HG03097 (cell line): ENCODE data around the gene NDUFAF8.

ENCODE experiments used
- ATAC-seq: cut with Tn5 transposase; IDR thresholded peaks from one replicate; pipeline ENCODE4 v1.9.1; 2021; ENCODE audit not compliant: unreplicated experiment, low FRiP score

Gene NDUFAF8, protein sequence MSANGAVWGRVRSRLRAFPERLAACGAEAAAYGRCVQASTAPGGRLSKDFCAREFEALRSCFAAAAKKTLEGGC

DNA sequence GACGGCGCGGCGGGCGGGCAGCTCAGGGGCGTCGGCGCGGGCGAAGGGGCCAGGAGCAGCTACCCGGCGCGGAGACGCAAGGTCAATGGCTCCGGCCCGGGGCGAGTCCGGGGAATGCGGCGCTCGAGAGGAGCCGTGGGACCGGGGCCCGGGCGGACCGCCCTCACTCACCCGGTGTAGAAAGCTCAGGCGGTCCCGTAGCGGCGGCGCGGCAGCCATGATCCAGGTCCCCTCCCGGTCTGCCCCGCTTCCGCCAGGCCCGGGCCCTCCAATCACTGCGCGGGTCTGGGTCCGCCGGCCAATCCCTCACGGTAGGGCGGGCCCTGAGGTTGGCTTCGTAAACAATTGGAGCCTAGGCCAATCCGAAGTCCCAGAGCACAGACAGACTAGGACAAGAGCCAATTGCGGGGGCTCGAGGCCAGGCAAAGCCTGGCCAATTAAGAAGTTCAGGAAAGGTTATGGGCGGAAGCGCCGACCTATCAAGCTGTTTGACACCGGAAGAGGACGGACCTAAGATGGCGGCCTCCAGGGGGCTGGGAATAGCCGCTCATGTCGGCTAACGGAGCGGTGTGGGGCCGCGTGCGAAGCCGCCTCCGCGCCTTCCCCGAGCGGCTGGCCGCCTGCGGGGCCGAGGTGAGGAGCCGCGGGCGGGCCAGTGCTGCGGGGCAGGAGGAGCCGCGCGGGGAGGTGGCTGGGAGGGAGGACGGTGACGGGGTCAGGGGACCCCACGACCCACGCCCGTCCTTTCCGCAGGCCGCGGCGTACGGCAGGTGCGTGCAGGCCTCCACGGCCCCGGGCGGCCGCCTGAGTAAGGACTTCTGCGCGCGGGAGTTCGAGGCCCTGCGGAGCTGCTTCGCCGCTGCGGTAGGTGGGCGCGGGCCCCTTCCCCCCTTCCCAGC, at the start of gene NDUFAF8, which contains the start of gene TEPSIN:
Gene NDUFAF8, plus strand, starts transcription at position 504 of the 899 bp plus-strand sequence. Its CDS starts 46 bp downstream, at position 550.
Gene TEPSIN, minus strand, starts transcription at position 241 of the 899 bp plus-strand sequence. Its CDS starts 22 bp downstream, at position 219.
- ATAC-seq = peak; percentile 85

DNA sequence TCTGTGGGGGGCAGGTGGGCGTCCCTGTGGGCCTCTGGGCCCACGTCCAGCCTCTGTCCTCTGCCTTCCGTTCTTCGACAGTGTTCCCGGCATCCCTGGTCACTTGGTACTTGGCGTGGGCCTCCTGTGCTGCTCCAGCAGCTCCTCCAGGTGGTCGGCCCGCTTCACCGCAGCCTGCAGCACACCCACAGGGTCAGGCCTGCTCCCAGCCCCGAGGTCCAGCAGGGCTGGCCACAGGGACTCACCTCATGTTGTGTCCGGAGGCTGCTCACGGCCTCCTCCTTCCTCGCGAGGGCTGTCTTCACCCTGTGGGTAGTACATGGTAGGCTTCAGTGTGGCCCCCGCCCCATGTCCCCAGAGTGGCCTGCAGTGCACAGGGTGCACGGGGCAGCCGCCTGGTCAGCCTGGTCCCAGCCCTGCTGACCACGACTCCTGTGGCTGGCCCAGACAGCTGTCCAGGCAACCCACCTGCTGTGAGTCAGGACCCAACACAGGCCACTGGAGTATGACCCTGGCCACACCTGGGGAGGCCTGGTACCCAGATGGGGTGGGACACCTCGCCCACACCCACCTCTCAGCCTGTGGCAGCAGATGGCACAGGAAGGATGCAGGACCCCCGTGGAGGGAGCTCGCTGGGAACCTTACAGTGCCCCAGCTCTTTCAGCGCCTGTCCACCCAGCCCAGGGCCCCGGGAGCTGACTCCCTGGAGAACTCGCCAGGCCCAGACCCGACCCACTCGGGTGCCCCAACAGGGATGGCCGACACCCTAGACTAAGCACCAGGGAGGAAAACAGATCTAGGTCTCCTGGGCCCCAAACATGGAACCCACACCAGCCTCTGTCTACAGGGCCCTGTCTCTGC, 49.2 kb upstream of the NDUFAF8 start:
- no peak for ATAC-seq

DNA sequence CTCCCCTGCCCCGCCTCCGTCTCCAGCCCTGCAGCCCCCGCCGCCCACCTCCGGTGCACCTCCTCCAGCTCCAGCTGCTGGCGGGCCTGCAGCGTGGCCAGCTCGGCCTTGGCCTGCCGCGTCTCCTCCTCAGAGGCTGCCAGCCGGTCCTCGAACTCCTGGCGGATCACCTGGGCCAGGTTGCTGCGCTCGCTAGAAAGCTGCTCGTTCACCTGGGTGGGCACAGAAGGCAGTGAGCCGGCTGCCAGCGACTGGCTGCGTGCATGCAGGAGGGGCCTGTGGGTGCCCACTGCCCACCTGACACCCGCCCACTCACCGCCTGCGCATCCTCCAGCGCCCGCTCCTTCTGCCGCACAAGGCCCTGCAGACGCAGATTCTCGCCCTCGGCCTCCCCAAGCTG, 48.5 kb upstream of the NDUFAF8 start:
- ATAC-seq = no peak

DNA sequence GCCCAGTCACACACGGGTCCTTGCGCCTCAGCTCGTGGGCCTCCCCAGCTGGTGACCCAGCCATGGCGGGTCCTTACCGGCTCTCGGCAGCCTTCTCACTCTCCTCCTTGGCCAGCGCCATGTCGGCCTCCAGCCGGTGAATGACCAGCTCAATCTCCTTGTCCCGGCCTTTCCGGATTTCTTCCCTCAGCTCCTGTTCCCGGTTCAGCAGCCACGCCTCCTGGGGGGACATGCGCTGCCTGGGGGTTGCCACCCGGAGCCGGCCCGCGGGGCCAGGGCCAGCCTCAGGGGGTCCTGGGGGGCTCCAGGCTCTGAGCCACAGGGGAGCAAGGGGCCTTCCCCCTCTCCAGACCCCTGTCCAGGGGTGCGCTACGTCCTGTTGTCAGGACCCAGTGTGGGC, 48.0 kb upstream of the NDUFAF8 start:
- no peak for ATAC-seq

DNA sequence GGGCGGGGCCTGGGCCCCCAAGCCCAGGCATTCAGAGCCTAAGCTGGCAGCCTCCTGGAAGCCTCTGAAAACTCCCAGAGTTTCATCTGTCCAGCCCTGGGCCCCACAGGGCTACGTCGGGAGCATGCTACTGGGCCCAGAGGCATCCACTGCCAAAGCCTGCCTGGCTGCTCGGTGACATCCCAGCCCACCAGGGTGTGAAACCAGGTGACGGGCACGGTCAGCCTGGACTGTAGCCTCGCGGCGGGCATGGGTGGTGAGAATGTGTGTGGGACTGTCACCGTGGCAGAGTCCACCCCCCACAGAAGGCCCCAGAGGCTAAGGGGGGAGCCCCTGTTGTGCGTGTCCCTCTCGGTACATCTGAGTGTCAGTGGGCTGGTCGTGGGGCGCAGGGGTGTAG, 47.5 kb upstream of the NDUFAF8 start:
- ATAC-seq = no peak

DNA sequence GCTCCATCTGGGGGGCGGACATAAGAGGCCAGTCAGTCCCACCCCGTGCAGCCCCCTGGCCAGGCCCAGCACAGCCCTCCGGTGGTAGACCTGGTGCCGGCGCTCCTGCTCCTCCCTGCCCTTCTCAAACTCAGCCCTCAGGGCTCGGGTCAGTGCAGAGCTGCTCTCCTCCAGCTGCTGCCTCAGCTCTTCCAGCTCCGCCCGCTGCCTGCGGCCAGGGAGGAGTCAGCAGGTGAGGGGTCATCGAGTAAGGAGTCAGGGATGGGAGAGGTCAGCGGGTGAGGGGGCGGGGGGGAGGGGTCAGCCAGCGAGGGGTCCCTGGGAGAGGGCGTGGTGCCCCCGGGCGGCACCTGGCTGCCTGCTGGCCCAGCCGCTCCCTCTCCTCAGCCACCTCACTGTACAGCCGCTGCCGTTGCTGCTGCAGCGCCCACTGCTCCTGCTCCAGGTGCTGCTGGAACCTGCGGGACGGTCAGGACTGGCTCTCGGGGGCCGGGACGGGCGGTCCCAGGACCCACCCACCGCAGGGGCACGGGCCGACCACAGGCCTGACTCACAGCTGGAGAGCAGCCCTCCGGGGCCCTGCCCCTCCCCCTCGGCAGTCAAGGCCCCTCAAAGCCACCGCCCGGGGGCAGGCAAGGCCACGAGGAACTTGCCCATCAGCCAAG, 46.6 kb upstream of the NDUFAF8 start:
- ATAC-seq = no peak

DNA sequence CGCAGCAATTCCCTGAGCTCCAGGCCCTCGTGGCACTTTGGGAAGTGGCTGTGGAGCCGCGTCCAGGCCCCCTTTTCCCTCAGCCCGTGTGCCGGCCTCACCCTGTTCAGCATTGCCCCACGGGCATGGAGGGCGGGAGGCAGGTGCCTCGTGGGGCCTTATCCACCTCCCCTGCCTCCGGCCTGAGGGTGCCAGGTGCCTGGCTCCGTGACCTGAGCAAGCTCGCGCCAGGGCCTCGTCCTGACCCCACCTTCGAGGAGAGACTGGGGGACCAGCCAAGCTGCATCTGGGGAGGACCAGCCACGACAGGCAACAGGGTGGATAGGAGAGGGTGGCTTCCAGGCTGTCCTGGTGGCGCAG, 46.1 kb upstream of the NDUFAF8 start:
- no peak for ATAC-seq

DNA sequence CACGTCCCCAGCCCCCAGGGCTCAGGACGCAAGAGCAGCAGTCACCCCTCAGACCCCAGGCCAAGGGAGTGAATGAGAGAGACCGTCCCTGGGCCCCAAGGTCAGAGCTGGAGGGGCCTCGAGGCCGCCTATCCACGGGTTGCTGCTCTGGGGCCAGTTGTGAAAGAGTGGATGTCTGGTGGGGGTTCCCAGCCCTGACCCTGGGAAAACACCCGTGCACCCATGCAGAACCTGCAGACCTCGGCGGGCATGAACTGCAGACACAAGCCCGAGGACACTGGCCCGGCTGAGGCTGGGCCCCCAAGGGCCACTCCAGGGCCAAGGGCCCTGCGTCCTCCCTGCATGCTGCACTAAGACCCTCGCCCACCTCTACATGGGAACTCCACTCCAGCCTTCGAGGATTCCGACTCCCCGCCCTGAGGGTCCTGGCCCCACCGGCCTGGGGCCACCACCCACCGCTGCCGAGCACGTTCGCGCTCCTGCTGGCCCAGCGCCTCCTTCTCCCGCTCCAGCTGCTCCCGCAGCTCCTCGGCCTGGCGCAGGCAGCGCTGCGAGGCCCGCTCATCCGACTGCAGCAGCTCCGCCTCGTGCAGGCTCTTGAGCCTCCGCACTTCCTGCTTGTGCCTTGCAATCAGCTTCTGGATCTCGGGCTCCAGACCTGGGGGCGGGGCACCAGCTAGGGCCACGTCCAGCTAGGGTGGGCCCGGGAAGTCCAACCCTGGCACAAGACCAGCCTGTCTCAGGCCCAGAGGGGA, 45.5 kb upstream of the NDUFAF8 start:
- no peak for ATAC-seq

DNA sequence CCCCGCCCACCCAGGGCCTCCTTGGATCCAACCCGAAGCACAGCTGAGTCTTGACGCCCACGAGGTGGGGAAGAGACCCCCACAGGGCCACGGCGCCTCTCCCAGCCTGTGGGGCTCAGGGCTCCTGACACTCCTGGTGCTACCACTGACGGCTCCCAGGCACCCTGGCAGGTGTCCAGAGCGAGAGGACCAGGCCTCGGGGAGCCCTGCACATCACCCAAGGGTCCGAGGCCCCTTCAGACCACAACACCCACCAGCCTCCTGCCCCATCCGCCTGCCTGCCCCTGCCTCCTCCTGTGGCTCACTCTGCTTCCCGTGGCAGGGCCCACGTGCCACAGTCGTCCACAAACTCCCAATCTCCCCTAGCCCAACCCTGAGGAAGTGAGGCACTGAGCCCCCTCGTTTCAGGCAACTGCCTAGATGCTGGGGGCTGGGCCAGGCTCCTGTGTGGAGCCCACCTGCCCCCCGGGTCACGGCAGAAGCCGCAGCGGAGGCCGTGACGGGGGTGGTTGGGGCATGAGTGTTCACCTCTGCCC, 44.8 kb upstream of the NDUFAF8 start:
- no peak for ATAC-seq

DNA sequence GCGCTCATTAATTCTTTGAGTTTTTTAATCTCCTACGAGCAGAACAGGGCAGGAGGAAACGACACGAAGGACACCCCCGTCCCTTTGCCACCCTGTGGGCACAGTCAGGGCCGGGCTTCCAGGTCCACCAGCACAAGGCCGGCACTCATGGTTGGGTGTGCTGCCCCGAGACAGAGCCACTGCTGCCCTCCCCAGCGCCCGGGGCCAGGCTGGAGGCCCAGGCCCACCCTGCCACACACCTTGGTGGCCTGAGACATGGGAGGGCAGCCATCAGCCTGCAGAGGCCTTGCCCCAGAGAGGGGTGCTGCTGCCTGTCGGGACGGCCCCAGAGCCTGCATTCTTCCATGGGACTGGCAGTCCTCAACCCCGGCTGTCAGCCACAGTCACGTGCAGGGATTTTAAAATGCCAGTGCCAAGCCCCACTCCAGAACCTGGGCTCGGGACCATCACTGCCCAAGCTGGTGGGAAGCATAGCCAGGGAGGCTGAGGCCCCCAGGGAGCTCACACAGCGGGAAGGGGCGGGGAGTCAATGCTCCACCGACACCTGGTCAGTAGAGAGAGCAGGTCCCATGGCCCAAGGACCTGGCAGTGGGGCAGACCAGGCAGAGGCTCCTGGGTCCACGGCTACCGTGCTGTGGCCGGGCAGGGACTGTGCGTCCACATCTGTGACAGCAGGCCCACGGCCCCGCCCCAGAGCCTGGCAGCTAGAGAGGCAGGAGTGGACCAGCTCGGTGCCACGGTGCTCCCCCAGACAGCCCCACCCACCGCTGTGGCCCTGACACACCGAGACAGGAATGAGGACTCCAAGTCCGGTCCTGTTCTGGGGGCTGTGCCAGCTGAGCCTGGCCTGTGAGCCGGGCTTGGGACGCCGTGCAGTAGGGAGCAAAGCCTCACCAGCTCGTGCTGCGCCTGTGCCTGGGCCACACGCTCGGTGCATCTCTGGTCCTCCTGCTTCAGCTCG, 43.9 kb upstream of the NDUFAF8 start:
- ATAC-seq = no peak

DNA sequence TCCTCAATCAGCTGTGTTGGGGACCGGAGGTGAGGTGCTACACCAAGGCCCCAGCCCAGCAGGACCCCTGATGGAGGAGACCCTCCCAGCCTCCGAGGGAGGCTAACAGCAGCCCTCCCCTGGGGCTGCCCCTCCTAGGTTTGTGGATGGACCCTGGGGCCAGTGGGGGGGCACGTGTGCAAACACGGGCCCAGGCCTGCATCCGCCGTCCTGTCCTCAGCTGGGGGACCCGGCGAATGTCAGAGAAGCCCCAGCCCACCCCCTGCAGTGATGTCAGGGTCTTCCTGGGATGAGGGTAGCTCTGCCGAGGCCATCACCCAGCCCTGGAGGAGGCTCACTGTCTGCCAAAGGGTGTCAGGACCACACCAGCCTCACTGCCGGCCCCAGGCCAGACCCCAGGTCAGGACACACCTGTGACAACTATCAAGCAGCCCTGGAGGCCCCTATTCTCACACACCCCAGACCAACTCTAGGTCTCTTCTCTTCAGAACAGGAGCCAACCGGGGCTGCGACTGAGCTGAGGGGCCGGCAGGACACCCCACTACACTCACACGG, 43.1 kb upstream of the NDUFAF8 start:
- no peak for ATAC-seq

DNA sequence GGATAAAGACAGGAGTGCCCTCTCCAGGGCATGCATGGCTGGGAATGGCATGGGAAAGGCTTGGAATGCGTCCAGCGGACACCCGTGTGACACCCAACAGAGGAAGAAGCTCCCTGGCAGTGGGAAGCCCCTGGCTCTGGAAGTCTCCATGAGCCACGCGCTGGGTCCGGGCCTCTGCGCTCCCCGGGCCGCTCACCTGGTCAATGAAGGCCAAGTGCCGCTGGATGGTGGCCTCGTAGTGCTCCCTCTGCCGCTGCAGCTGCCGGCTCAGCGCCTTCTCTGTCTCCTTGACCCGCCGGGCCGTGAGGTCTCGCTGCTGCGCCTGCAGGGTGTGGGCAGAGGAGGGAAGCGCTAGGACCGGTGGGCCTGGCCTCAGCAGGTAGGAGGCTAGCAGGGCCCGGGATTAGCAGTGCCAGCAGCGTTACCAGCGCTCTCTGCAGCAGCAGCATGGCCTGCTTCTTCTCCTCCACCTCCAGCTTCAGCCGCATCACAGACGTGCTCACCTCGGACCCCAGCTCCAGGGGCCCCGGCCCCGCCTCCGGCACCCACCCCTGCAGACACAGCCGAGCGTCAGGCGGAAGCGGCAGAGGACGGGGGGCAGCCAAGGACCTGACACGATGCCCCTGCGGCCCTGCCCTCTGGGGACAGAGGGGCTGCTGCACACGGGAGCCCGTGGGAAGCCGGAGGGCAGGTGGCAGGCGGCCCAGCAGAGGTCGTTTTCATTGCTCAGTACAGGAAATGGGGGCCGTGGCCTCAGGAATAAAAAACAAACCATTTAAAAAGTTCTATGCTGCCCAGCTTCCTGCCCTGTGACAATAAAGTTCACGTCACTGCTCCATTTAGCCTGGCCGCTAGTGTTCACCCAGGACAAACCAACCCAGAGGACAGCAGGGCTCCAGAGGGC, 42.4 kb upstream of the NDUFAF8 start:
- no peak for ATAC-seq

DNA sequence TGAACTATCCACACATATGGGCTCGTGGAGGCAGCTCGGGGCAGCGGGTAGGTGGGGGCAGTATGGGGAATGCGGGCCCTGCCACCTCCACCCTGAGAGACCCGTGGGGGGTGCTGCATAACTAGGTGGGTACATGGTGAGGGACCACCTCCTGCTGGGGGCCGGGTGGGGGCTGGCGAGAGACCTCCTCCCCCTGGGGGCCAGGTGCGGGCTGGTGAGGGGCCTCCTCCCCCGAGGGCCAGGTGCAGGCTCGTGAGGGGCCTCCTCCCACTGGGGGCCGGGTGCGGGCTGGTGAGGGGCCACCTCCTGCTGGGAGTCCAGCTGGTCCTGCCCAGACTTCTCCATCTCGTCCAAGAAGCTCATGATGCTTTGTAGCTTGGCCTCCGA, 41.7 kb upstream of the NDUFAF8 start:
- no peak for ATAC-seq

DNA sequence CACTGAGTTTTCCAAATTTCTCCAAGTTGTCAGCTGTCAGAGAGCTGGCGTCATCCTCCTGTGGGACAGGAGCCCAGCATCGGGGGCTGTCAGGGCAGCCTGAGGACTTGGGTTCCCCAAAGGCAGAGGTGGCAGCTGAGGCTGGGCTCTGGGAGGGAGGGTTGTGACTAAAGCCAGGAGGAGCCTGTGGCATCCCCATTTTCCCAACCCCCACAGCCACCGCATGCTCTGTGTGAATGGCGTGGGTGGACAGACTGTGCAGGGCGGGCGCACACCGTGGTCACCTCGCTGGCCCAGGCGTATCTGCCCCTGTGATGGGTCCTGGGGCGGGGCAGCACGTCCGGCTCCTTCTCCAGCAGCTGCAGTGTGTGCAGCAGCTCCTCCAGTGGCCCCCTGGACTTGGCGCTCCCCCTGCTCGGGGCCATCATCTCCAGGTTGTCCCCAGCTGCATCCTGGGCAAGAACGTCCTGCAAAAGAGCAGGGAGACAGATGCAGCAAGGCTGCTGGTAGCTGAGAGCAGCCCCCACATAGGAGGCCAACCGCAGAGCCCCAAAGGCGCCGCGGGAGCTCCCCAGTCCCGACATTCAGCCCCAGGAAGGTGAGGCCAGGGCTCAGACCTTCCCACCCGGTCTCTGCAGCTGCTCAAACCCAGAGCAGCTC, 41.2 kb upstream of the NDUFAF8 start:
- ATAC-seq = no peak

DNA sequence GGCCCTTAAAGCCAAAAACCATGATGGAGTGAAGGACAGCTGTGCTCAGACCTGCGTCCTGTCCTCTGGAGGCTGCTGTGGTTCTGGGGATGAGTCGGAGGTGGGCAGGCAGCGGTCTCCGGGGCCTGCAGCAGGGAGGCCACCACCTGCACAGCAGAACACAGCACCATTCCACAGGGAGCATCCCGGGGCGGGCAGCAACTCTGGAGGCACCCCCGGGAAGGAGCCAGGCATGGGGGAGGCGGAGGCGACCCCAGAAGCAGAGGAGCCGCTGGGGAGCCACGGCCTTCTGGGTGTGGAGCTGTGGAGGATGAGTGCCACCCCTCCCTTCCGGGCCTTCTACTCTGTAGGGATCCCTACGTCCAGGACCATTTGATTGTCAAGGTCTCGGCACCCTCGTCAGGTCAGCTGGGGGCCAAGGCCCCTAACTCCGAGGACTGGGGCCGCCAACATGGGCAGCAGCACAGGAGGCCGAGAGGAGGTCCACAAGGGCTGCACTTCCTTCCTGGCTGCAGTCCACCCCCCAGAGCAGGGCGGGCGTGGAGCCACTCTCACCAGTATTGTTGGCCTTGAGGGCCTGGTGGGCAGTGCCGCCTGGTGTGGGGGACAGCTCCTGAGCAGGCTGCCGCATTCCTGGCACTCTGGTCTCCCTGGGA, 40.2 kb upstream of the NDUFAF8 start:
- no peak for ATAC-seq

DNA sequence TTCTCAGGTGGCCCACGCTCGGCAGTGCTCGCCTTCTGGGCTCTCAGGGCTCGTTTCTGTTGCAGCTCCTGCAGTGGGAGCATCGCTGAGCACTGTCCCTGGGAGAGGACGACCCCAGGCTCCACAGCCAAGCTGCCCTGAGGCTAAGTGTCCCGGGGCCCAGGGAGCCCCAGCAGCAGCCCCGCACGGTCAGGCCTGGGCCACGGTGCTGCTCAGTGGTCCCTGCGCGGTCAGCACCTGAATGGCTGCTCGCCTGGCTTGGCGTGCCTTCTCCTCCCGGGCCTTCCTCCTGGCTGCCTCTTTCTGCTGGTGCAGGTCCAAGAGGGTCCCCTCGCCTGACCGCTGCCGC, 39.7 kb upstream of the NDUFAF8 start:
- ATAC-seq = no peak

DNA sequence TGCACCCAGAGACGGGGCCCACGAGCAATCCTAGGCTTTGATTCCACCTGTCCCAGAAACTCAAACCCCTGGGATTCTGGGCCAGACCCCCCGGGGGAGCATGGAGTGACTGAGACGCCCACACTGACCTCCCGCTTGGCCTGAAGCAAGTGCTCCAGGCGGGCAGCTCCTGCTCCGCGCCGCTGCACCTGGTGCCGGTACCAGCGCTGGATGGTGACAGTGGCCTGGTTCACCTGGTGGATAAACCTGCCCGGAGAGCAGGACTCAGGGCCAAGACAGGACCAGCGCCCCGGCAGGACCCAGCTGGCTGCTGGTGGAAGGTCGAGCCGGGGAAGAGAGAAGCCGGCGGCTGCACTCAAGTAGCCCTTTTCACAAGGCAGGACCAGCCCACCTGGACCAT, 38.9 kb upstream of the NDUFAF8 start:
- ATAC-seq = no peak
